GM13976 (cell line): Measurements from ENCODE around the gene VGLL3.
"Not testable (repeated sequence)": the region's sequence is repeated elsewhere in the genome, so short reads cannot be mapped to it uniquely, and the experiment has no call there.

ENCODE experiments used
- DNase-seq: peaks from one replicate; pipeline ENCODE4 v3.0.0; 2012; ENCODE audit warnings: low spot score
- CTCF ChIP-seq: IDR thresholded peaks from 2 replicates; pipeline ENCODE4 v1.5.1; 2012; ENCODE audit warnings: borderline replicate concordance, mild to moderate bottlenecking; ENCODE audit not compliant: insufficient read depth; ENCODE audit errors: extremely low read depth, missing control alignments, control extremely low read depth
- in situ Hi-C: fragments of 300-500 bp; cut with MboI; formaldehyde crosslinking; loops from one replicate; pipeline ENCODE4 v1.12.0; 2022; ENCODE audit warnings: low sequenced_read_pairs, mixed read lengths, inconsistent platforms; ENCODE audit not compliant: unreplicated experiment

The VGLL3 gene

GRCh38 chr3:86985181-86985826 lies 5.6 kb downstream of the VGLL3 start:
- no peak for DNase-seq
- TF ChIP-seq CTCF, result no peak
- in situ Hi-C loops, result no loop called here

- in situ Hi-C loops, result no loop called here
- TF ChIP-seq CTCF, result no peak
- no peak for DNase-seq
Measured at GRCh38 chr3:86984271-86984670, 6.7 kb downstream of the VGLL3 start.

GRCh38 chr3:86982883-86983282 lies 8.1 kb downstream of the VGLL3 start:
- TF ChIP-seq CTCF, result no peak
- in situ Hi-C loops, result no loop called here

GRCh38 chr3:86978111-86978551 lies 12.8 kb downstream of the VGLL3 start:
- TF ChIP-seq CTCF, result no peak
- in situ Hi-C loops, result no loop called here
- DNase-seq, result no peak

More at GRCh38 chr3:86982883-86983282, 8.1 kb downstream of the VGLL3 start:
- DNase-seq, result no peak

GRCh38 chr3:86976219-86976618 lies 14.7 kb downstream of the VGLL3 start:
- no peak for TF ChIP-seq CTCF
- DNase-seq, result no peak
- in situ Hi-C loops, result no loop called here

- DNase-seq, in situ Hi-C loops: not testable (repeated sequence)
Measured at GRCh38 chr3:86974177-86974576, 16.8 kb downstream of the VGLL3 start.

GRCh38 chr3:86973440-86973839 lies 17.5 kb downstream of the VGLL3 start:
- DNase-seq, result no peak
- in situ Hi-C loops, result no loop called here
- no peak for TF ChIP-seq CTCF
